T-helper 2 cell treated with Interferon-gamma antibody and Interleukin-4, amounts not matched to agents 5 μg/mL and 100 μg/mL, for 36 hours (primary cell): ENCODE results near the gene CDKL4.
"Not testable (repeated sequence)": the region's sequence is repeated elsewhere in the genome, so short reads cannot be mapped to it uniquely, and the experiment has no call there.

Source experiments
- DNase-seq: peaks from one replicate; pipeline ENCODE4 v3.0.0; 2021; ENCODE audit warnings: low spot score
- H3K27ac Mint-ChIP-seq: one replicate; pipeline ENCODE4 v1.8.0; 2021; ENCODE audit warnings: mild to moderate bottlenecking, mixed read lengths
- H3K27me3 Mint-ChIP-seq: one replicate; pipeline ENCODE4 v1.8.0; 2021; ENCODE audit warnings: low read depth, mixed read lengths
- H3K36me3 Mint-ChIP-seq: one replicate; pipeline ENCODE4 v1.8.0; 2021; ENCODE audit warnings: low read depth, mixed read lengths
- H3K4me1 Mint-ChIP-seq: one replicate; pipeline ENCODE4 v1.8.0; 2021; ENCODE audit warnings: low read depth, mixed read lengths
- H3K4me3 Mint-ChIP-seq: one replicate; pipeline ENCODE4 v1.8.0; 2022; ENCODE audit warnings: mild to moderate bottlenecking, moderate library complexity, mixed read lengths
- H3K9me3 Mint-ChIP-seq: one replicate; pipeline ENCODE4 v1.8.0; 2021; ENCODE audit warnings: mixed read lengths

Gene CDKL4

GRCh38 chr2:39220136-39220535, 23.6 kb downstream of the CDKL4 start:
- DNase-seq, result no peak
- peaks cover 57% of the 10 kb centered on the region for H3K4me1 Mint-ChIP-seq
- H3K9me3 Mint-ChIP-seq, result peaks cover 14% of the 10 kb centered on the region
- H3K27ac Mint-ChIP-seq, result peak overlapping the region; percentile 84
- no peaks in the 10 kb centered on the region for H3K27me3 Mint-ChIP-seq
- peak overlapping the region; percentile 47 for H3K4me3 Mint-ChIP-seq
- H3K36me3 Mint-ChIP-seq, result peaks cover 27% of the 10 kb centered on the region

GRCh38 chr2:39218391-39218790, 25.4 kb downstream of the CDKL4 start:
- Mint-ChIP-seq H3K27ac (peak overlapping the region; percentile 97), H3K4me3 (peak overlapping the region; percentile 72), H3K27me3 (no peaks in the 10 kb centered on the region), H3K9me3 (peaks cover 25% of the 10 kb centered on the region), H3K36me3 (peaks cover 32% of the 10 kb centered on the region), H3K4me1 (peaks cover 65% of the 10 kb centered on the region)
- DNase-seq, result no peak

GRCh38 chr2:39217192-39217550, 26.6 kb downstream of the CDKL4 start:
- peaks cover 69% of the 10 kb centered on the region for H3K4me1 Mint-ChIP-seq
- H3K4me3 Mint-ChIP-seq, result peak overlapping the region; percentile 72
- no peaks in the 10 kb centered on the region for H3K27me3 Mint-ChIP-seq
- H3K27ac Mint-ChIP-seq, result peak overlapping the region; percentile 97
- DNase-seq, result no peak
- H3K36me3 Mint-ChIP-seq, result peaks cover 33% of the 10 kb centered on the region
- H3K9me3 Mint-ChIP-seq, result peaks cover 25% of the 10 kb centered on the region

GRCh38 chr2:39216346-39217191, 27.2 kb downstream of the CDKL4 start:
- Mint-ChIP-seq H3K9me3 (peaks cover 21% of the 10 kb centered on the region), H3K36me3 (peaks cover 31% of the 10 kb centered on the region), H3K27ac (peak overlapping the region; percentile 97), H3K4me1 (peaks cover 68% of the 10 kb centered on the region), H3K27me3 (no peaks in the 10 kb centered on the region), H3K4me3 (peak overlapping the region; percentile 72)
- DNase-seq, result peak; percentile 88

- H3K36me3 Mint-ChIP-seq, result peaks cover 33% of the 10 kb centered on the region
- H3K27me3 Mint-ChIP-seq, result no peaks in the 10 kb centered on the region
- peak overlapping the region; percentile 2 for H3K4me3 Mint-ChIP-seq
- peak overlapping the region; percentile 97 for H3K27ac Mint-ChIP-seq
- peaks cover 25% of the 10 kb centered on the region for H3K9me3 Mint-ChIP-seq
- H3K4me1 Mint-ChIP-seq, result peaks cover 75% of the 10 kb centered on the region
- no peak for DNase-seq
Observed at GRCh38 chr2:39215545-39215944, 28.2 kb downstream of the CDKL4 start.

GRCh38 chr2:39213015-39213414, 30.8 kb downstream of the CDKL4 start:
- no peak for DNase-seq
- Mint-ChIP-seq H3K36me3 (peaks cover 27% of the 10 kb centered on the region), H3K9me3 (peaks cover 25% of the 10 kb centered on the region), H3K27me3 (no peaks in the 10 kb centered on the region), H3K4me3 (no peak overlapping the region), H3K27ac (peak overlapping the region; percentile 47), H3K4me1 (peaks cover 68% of the 10 kb centered on the region)

GRCh38 chr2:39210846-39211245, 32.9 kb downstream of the CDKL4 start:
- peak overlapping the region; percentile 53 for H3K27ac Mint-ChIP-seq
- H3K4me1 Mint-ChIP-seq, result peaks cover 57% of the 10 kb centered on the region
- DNase-seq, result no peak
- H3K27me3 Mint-ChIP-seq, result no peaks in the 10 kb centered on the region
- H3K9me3 Mint-ChIP-seq, result peaks cover 25% of the 10 kb centered on the region
- peaks cover 29% of the 10 kb centered on the region for H3K36me3 Mint-ChIP-seq
- H3K4me3 Mint-ChIP-seq, result peak overlapping the region; percentile 17

GRCh38 chr2:39203382-39203781, 40.4 kb downstream of the CDKL4 start:
- peaks cover 36% of the 10 kb centered on the region for H3K4me1 Mint-ChIP-seq
- H3K27me3 Mint-ChIP-seq, result peaks cover 3% of the 10 kb centered on the region
- no peak for DNase-seq
- H3K4me3 Mint-ChIP-seq, result no peak overlapping the region
- peak overlapping the region; percentile 41 for H3K27ac Mint-ChIP-seq
- peaks cover 33% of the 10 kb centered on the region for H3K36me3 Mint-ChIP-seq
- H3K9me3 Mint-ChIP-seq, result peaks cover 28% of the 10 kb centered on the region

- peaks cover 35% of the 10 kb centered on the region for H3K36me3 Mint-ChIP-seq
- H3K27ac Mint-ChIP-seq, result peak overlapping the region; percentile 72
- DNase-seq, result no peak
Observed at GRCh38 chr2:39202639-39203369, 41.0 kb downstream of the CDKL4 start.

GRCh38 chr2:39197003-39197402, 46.8 kb downstream of the CDKL4 start:
- peaks cover 59% of the 10 kb centered on the region for H3K9me3 Mint-ChIP-seq
- not testable (repeated sequence) for H3K27ac Mint-ChIP-seq, DNase-seq, H3K4me3 Mint-ChIP-seq, H3K27me3 Mint-ChIP-seq
- peaks cover 48% of the 10 kb centered on the region for H3K36me3 Mint-ChIP-seq
- peaks cover 13% of the 10 kb centered on the region for H3K4me1 Mint-ChIP-seq

More at GRCh38 chr2:39202639-39203369, 41.0 kb downstream of the CDKL4 start:
- H3K27me3 Mint-ChIP-seq, result peaks cover 3% of the 10 kb centered on the region
- H3K4me3 Mint-ChIP-seq, result no peak overlapping the region
- H3K4me1 Mint-ChIP-seq, result peaks cover 36% of the 10 kb centered on the region
- peaks cover 32% of the 10 kb centered on the region for H3K9me3 Mint-ChIP-seq

GRCh38 chr2:39194686-39195085, 49.1 kb downstream of the CDKL4 start:
- no peak for DNase-seq
- no peak overlapping the region for H3K4me3 Mint-ChIP-seq
- H3K27ac Mint-ChIP-seq, result no peak overlapping the region
- peaks cover 34% of the 10 kb centered on the region for H3K36me3 Mint-ChIP-seq
- H3K4me1 Mint-ChIP-seq, result peaks cover 7% of the 10 kb centered on the region
- peaks cover 3% of the 10 kb centered on the region for H3K27me3 Mint-ChIP-seq
- H3K9me3 Mint-ChIP-seq, result peaks cover 43% of the 10 kb centered on the region

GRCh38 chr2:39188960-39189494, 54.7 kb downstream of the CDKL4 start:
- H3K4me3 Mint-ChIP-seq, result no peak overlapping the region
- no peaks in the 10 kb centered on the region for H3K36me3 Mint-ChIP-seq
- H3K9me3 Mint-ChIP-seq, result no peaks in the 10 kb centered on the region
- H3K4me1 Mint-ChIP-seq, result peaks cover 14% of the 10 kb centered on the region
- no peaks in the 10 kb centered on the region for H3K27me3 Mint-ChIP-seq
- DNase-seq, result no peak
- no peak overlapping the region for H3K27ac Mint-ChIP-seq

- H3K36me3 Mint-ChIP-seq, result peaks cover 1% of the 10 kb centered on the region
- H3K27ac Mint-ChIP-seq, result no peak overlapping the region
- no peak overlapping the region for H3K4me3 Mint-ChIP-seq
- no peak for DNase-seq
- H3K4me1 Mint-ChIP-seq, result peaks cover 9% of the 10 kb centered on the region
- H3K27me3 Mint-ChIP-seq, result peaks cover 2% of the 10 kb centered on the region
- no peaks in the 10 kb centered on the region for H3K9me3 Mint-ChIP-seq
Observed at GRCh38 chr2:39183673-39184072, 60.1 kb downstream of the CDKL4 start.

- H3K27me3 Mint-ChIP-seq, result peaks cover 10% of the 10 kb centered on the region
Observed at GRCh38 chr2:39181297-39181696, 62.5 kb downstream of the CDKL4 start.

More at GRCh38 chr2:39181297-39181696, 62.5 kb downstream of the CDKL4 start:
- peaks cover 6% of the 10 kb centered on the region for H3K4me1 Mint-ChIP-seq
- no peaks in the 10 kb centered on the region for H3K9me3 Mint-ChIP-seq
- H3K27ac Mint-ChIP-seq, result no peak overlapping the region
- DNase-seq, result no peak
- peaks cover 3% of the 10 kb centered on the region for H3K36me3 Mint-ChIP-seq
- H3K4me3 Mint-ChIP-seq, result no peak overlapping the region
